ENCODE results near the gene ZNF398.

ZNF398 gene

DNA sequence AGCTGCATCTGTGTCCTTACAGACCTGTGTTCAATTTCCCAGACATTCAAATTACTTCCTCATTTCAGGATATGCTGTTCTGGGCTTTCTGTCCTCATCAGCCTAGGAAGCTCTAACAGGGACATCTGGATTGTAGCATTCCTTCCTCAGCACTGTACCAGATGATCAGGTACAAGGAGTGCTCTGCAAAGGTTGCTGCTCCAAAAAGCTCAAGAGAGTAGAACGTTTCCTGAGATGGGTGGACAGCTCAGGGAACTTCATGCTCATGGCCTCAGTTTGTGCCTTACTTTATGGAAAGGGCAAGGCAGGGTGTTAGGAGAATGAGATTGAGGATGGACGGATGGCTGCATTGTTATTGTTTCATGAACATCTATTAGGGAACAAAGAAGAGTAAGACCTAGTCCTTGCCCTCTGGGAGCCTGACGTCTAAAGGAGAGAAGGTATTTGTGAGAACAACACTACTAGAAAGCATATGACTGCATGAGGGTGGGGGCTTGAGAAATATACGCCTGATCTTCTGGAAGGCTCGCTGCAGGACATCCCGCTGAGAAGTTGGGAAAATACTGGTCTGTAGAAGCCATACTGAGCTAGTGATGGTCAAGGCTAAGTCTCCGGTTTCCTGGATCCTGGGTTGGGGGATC is 81.7 kb downstream of the ZNF398 start:
- DNase-seq = no peak

DNA sequence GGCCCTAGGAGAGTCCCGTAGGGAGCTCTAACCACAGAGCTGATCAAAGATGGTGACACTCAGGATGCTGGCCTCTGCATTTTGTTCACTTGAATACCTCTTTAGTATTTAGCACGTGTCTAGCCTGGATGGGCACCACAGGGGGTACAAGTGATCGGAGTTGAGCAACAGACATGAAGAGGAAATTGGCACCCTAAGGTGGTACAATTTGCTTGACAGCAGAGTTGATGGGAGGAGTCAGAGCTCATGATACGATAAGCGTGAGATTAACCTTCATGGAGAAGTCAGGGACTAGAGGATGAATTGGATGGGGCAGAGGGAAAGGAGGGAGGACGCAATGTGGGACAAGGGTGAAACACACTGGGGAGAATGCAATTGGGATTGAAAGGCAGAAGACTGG is 82.3 kb downstream of the ZNF398 start:
- DNase-seq = no peak

DNA sequence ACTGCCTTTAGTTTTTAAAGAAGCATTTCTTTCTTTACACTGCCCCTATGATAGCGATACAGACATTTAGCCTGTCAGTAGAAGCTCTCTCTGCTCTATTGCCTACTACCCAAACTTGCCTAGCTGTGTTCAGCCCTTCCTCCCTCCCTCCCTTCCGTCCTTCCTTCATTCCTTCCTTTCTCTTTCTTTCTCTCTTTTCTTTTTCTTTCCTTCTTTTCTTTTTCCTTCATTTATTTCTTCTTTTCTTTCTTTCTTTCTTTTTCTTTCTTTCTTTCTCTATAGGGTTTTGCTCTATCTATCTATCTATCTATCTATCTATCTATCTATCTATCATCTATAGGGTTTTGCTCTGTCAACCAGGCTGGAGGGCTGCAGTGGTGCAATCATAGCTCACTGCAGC is 85.1 kb downstream of the ZNF398 start:
- DNase-seq = no peak
